GM23248 (cell line): ENCODE data around the gene WEE1. TPM values are rescaled to one million over a fixed set of nuclear protein-coding genes. Genes with fewer than 3 reads are reported as not detected.

ENCODE experiments used
- DNase-seq: peaks from one replicate; pipeline ENCODE4 v3.0.0-alpha.2; 2015
- H2AFZ ChIP-seq: fragments of 200-600 bp; sonication (generic); 2 replicates; pipeline ENCODE4 v1.6.1; 2016; ENCODE audit warnings: antibody characterized with exemption
- H3F3A ChIP-seq: fragments of 200-600 bp; sonication (generic); 2 replicates; pipeline ENCODE4 v1.6.1; 2016; ENCODE audit warnings: mild to moderate bottlenecking, antibody characterized with exemption, mixed run types; ENCODE audit not compliant: insufficient read depth
- H3K27ac ChIP-seq: fragments of 200-600 bp; sonication (generic); 2 replicates; pipeline ENCODE4 v1.5.1; 2016; ENCODE audit warnings: mild to moderate bottlenecking
- H3K27me3 ChIP-seq: fragments of 200-600 bp; sonication (generic); replicated peaks from 2 replicates; pipeline ENCODE4 v1.6.1; 2016; ENCODE audit warnings: mild to moderate bottlenecking; ENCODE audit not compliant: insufficient read depth
- H3K36me3 ChIP-seq: fragments of 200-600 bp; sonication (generic); 2 replicates; pipeline ENCODE4 v1.6.1; 2016; ENCODE audit warnings: low read depth, mild to moderate bottlenecking
- H3K4me1 ChIP-seq: fragments of 200-600 bp; sonication (generic); 2 replicates; pipeline ENCODE4 v1.6.1; 2016; ENCODE audit warnings: mild to moderate bottlenecking; ENCODE audit not compliant: insufficient read depth
- H3K4me2 ChIP-seq: fragments of 200-600 bp; sonication (generic); one replicate; pipeline ENCODE4 v1.6.1; 2016; ENCODE audit warnings: mild to moderate bottlenecking; ENCODE audit not compliant: unreplicated experiment
- H3K4me3 ChIP-seq: fragments of 200-600 bp; sonication (generic); 2 replicates; pipeline ENCODE4 v1.5.1; 2016; ENCODE audit warnings: mild to moderate bottlenecking
- H3K79me2 ChIP-seq: fragments of 200-600 bp; sonication (generic); 2 replicates; pipeline ENCODE4 v1.6.1; 2016; ENCODE audit warnings: mild to moderate bottlenecking; ENCODE audit not compliant: insufficient read depth
- H3K9ac ChIP-seq: fragments of 200-600 bp; sonication (generic); 2 replicates; pipeline ENCODE4 v1.6.1; 2016; ENCODE audit warnings: mild to moderate bottlenecking
- H3K9me2 ChIP-seq: fragments of 200-600 bp; sonication (generic); 2 replicates; pipeline ENCODE4 v1.6.1; 2016; ENCODE audit warnings: mixed run types, mild to moderate bottlenecking, moderate library complexity; ENCODE audit not compliant: insufficient read depth
- H3K9me3 ChIP-seq: fragments of 200-600 bp; sonication (generic); one replicate; pipeline ENCODE4 v1.6.1; 2017; ENCODE audit warnings: low read depth
- H4K20me1 ChIP-seq: fragments of 200-600 bp; sonication (generic); 2 replicates; pipeline ENCODE4 v1.6.0; 2016; ENCODE audit not compliant: insufficient read depth
- EZH2 ChIP-seq: fragments of 200-600 bp; sonication (generic); IDR thresholded peaks from 2 replicates; pipeline ENCODE4 v1.6.1; 2018; ENCODE audit warnings: antibody characterized with exemption, mild to moderate bottlenecking; ENCODE audit not compliant: insufficient read depth, poor library complexity, severe bottlenecking
- EZH2phosphoT487 ChIP-seq: fragments of 200-600 bp; sonication (generic); IDR thresholded peaks from 2 replicates; pipeline ENCODE4 v1.6.1; 2018; ENCODE audit warnings: antibody characterized with exemption, moderate library complexity, mild to moderate bottlenecking, low read depth; ENCODE audit not compliant: insufficient read depth
- WGBS, 2 experiments: methylation state at CpG; one replicate each; pipeline ENCODE4 v1.1.6; 2015 to 2017; ENCODE audit warnings: low lambda C conversion rate in 2 of 2, low coverage in 1 of 2; ENCODE audit errors: missing lambda C conversion rate in 2 of 2; 5-methylcytosine and 5-hydroxymethylcytosine counted together
- in situ Hi-C: fragments of 300-500 bp; cut with MboI; formaldehyde crosslinking; loops from 2 replicates; pipeline ENCODE4 v1.15.0; 2020
- polyA plus RNA-seq: library from polyadenylated mRNA; unstranded; fragments of >200 nt; fragmentation: Nextera tagmentation; extraction: Ambion mirVana; gene quantifications from 2 replicates; pipeline ENCODE4 v1.2.1, GENCODE V29; 2016
- total RNA-seq: library from RNA; depleted of rRNA; stranded (reverse); fragments of >200 nt; shearing (Covaris generic); gene quantifications from 2 replicates; pipeline ENCODE4 v1.2.3, GENCODE V29; 2014

Gene WEE1
- total and polyA plus RNA-seq, 2 experiments from 2014 or later, result 13.1 to 35.2 TPM

GRCh38 chr11:9530901-9531625, 42.4 kb upstream of the WEE1 start:
- WGBS, 2 experiments, result 94% methylated on average over 8 of the region's 8 CpGs
- Histone ChIP-seq H3F3A (peaks cover 34% of the 10 kb centered on the region), H3K4me1 (peaks cover 38% of the 10 kb centered on the region), H3K27me3 (no peaks in the 10 kb centered on the region), H3K9ac (no peak overlapping the region), H3K9me3 (no peaks in the 10 kb centered on the region), H3K27ac (no peak overlapping the region), H3K79me2 (no peaks in the 10 kb centered on the region), H3K4me3 (no peak overlapping the region), H3K9me2 (no peaks in the 10 kb centered on the region), H3K36me3 (no peaks in the 10 kb centered on the region), H4K20me1 (no peaks in the 10 kb centered on the region), H2AFZ (no peak overlapping the region), H3K4me2 (no peak overlapping the region)
- in situ Hi-C loops, result no loop called here
- no peak for TF ChIP-seq EZH2phosphoT487
- no peak for TF ChIP-seq EZH2
- DNase-seq, result no peak

- Histone ChIP-seq H3K4me3 (no peak overlapping the region), H3K27ac (no peak overlapping the region)
Measured at GRCh38 chr11:9533058-9533457, 40.4 kb upstream of the WEE1 start.

GRCh38 chr11:9533736-9534473, 39.6 kb upstream of the WEE1 start:
- in situ Hi-C loops, result no loop called here
- Histone ChIP-seq H3K4me3 (no peak overlapping the region), H3K4me2 (no peak overlapping the region), H3K27ac (no peak overlapping the region), H3K79me2 (no peaks in the 10 kb centered on the region), H3K9ac (no peak overlapping the region), H3K36me3 (no peaks in the 10 kb centered on the region), H3K27me3 (no peaks in the 10 kb centered on the region), H4K20me1 (no peaks in the 10 kb centered on the region), H3K4me1 (peaks cover 14% of the 10 kb centered on the region), H3K9me2 (no peaks in the 10 kb centered on the region), H3F3A (peaks cover 14% of the 10 kb centered on the region; the same call in 1 of the 2 replicates), H2AFZ (no peak overlapping the region), H3K9me3 (no peaks in the 10 kb centered on the region)
- no peak for DNase-seq
- WGBS, 2 experiments, result 89 to 90% methylated on average over 5 of the region's 5 CpGs
- TF ChIP-seq EZH2phosphoT487 (no peak), EZH2 (no peak)

More at GRCh38 chr11:9533058-9533457, 40.4 kb upstream of the WEE1 start:
- 97 to 99% methylated on average over 9 of the region's 9 CpGs for WGBS, 2 experiments
- Histone ChIP-seq H3K36me3 (no peaks in the 10 kb centered on the region), H3K9me2 (no peaks in the 10 kb centered on the region), H3K4me1 (peaks cover 22% of the 10 kb centered on the region), H2AFZ (no peak overlapping the region), H3K4me2 (no peak overlapping the region), H3K9me3 (no peaks in the 10 kb centered on the region), H3F3A (peaks cover 14% of the 10 kb centered on the region), H3K9ac (no peak overlapping the region), H4K20me1 (no peaks in the 10 kb centered on the region), H3K27me3 (no peaks in the 10 kb centered on the region), H3K79me2 (no peaks in the 10 kb centered on the region)
- TF ChIP-seq EZH2phosphoT487 (no peak), EZH2 (no peak)
- in situ Hi-C loops, result no loop called here
- no peak for DNase-seq

- Histone ChIP-seq H3K4me3 (no peak overlapping the region), H2AFZ (peak overlapping the region; percentile 20; the same call in 1 of the 2 replicates), H4K20me1 (no peaks in the 10 kb centered on the region), H3K4me2 (no peak overlapping the region), H3K4me1 (peaks cover 6% of the 10 kb centered on the region), H3K9ac (peak overlapping the region; percentile 46), H3K9me2 (no peaks in the 10 kb centered on the region), H3K27ac (peak overlapping the region; percentile 66), H3K79me2 (no peaks in the 10 kb centered on the region), H3F3A (peaks cover 14% of the 10 kb centered on the region; the same call in 1 of the 2 replicates), H3K36me3 (no peaks in the 10 kb centered on the region), H3K27me3 (no peaks in the 10 kb centered on the region), H3K9me3 (no peaks in the 10 kb centered on the region)
- peak; percentile 92 for DNase-seq
- TF ChIP-seq EZH2phosphoT487, result no peak
- TF ChIP-seq EZH2, result no peak
- in situ Hi-C loops, result no loop called here
- WGBS, 2 experiments, result 36 to 41% methylated on average over 6 of the region's 6 CpGs
Measured at GRCh38 chr11:9535189-9535781, 38.2 kb upstream of the WEE1 start.
